ENCODE measurements around the gene EMC10.

DNA sequence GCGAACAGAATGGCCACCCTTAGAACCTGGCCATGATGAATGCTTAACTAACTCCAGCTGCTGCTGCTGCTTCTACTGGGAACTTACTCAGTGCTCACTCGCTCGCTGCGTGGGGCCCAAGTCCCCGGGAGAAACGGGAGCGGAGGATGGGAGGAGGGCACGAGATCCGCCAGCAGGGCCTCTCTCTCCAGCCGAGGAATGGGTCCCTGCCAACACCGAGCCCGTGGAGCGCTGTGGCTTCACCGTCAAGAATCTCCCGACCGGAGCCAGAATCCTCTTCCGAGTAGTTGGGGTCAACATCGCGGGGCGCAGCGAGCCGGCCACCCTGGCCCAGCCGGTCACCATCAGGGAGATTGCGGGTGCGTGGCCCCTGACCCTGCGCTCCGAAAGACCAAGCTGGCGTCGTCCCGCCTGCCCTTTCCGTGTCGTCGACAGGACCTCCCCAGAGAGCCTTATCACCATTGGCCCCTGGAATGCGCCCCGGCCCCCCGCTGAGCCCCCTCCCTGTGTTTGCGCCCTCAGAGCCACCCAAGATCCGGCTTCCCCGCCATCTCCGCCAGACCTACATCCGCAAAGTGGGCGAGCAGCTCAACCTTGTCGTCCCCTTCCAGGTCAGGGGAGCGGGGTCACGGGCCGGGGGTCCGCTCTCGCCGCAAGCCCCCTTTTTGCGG, 17.8 kb upstream of the EMC10 start:
- TF ChIP-seq, protein P1, sequence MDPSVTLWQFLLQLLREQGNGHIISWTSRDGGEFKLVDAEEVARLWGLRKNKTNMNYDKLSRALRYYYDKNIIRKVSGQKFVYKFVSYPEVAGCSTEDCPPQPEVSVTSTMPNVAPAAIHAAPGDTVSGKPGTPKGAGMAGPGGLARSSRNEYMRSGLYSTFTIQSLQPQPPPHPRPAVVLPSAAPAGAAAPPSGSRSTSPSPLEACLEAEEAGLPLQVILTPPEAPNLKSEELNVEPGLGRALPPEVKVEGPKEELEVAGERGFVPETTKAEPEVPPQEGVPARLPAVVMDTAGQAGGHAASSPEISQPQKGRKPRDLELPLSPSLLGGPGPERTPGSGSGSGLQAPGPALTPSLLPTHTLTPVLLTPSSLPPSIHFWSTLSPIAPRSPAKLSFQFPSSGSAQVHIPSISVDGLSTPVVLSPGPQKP (IDR thresholded peaks at IDR 0.05; ENCODE audit: low read depth, low read length), result no peak
- TF ChIP-seq EP300 (IDR thresholded peaks at IDR 0.05) (no peak), MAFK (IDR thresholded peaks at IDR 0.05; ENCODE audit: partially characterized antibody) (no peak), HOXA7 (CRISPR knock-in tag; IDR thresholded peaks at IDR 0.05) (no peak), REST (IDR thresholded peaks at IDR 0.05) (no peak), CEBPB (IDR thresholded peaks at IDR 0.05) (no peak), USF2 (IDR thresholded peaks at IDR 0.05) (no peak), RNF2 (IDR thresholded peaks at IDR 0.05; ENCODE audit: borderline replicate concordance, low read depth) (no peak), POLR2A (IDR thresholded peaks at IDR 0.05; ENCODE audit: low read length) (no peak), MAZ (IDR thresholded peaks at IDR 0.05; ENCODE audit: borderline replicate concordance, low read depth, low read length) (no peak)
- TF ChIP-seq, protein P2, sequence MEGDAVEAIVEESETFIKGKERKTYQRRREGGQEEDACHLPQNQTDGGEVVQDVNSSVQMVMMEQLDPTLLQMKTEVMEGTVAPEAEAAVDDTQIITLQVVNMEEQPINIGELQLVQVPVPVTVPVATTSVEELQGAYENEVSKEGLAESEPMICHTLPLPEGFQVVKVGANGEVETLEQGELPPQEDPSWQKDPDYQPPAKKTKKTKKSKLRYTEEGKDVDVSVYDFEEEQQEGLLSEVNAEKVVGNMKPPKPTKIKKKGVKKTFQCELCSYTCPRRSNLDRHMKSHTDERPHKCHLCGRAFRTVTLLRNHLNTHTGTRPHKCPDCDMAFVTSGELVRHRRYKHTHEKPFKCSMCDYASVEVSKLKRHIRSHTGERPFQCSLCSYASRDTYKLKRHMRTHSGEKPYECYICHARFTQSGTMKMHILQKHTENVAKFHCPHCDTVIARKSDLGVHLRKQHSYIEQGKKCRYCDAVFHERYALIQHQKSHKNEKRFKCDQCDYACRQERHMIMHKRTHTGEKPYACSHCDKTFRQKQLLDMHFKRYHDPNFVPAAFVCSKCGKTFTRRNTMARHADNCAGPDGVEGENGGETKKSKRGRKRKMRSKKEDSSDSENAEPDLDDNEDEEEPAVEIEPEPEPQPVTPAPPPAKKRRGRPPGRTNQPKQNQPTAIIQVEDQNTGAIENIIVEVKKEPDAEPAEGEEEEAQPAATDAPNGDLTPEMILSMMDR (IDR thresholded peaks at IDR 0.05), result no peak
